Small intestine (tissue), 7 donors: ENCODE results near the gene LY6G5B. TPM values are rescaled to one million over a fixed set of nuclear protein-coding genes. Genes with fewer than 3 reads are reported as not detected.

Experiments used
- DNase-seq, 2 donors: peaks; one replicate each; pipeline versions ENCODE4 v3.0.0 to v3.0.0-alpha.2; 2013
- FAIRE-seq: peaks from 2 replicates; lab custom pipeline; 2012; peaks lifted over from hg19 to GRCh38; lab: Jason Lieb, UNC
- H3K27ac ChIP-seq, 3 donors: one replicate each; pipeline ENCODE4 v1.5.1; 2013; ENCODE audit warnings: low read length in 2 of 3, mild to moderate bottlenecking in 2 of 3, control low read depth in 1 of 3, inconsistent platforms in 1 of 3, low read depth in 1 of 3, moderate library complexity in 1 of 3
- H3K27me3 ChIP-seq, 3 donors: one replicate each; pipeline ENCODE4 v1.6.1; 2013; ENCODE audit warnings: low read length in 3 of 3, inconsistent platforms in 1 of 3; ENCODE audit not compliant: control insufficient read depth in 3 of 3, insufficient read depth in 3 of 3
- H3K36me3 ChIP-seq, 3 donors: one replicate each; pipeline ENCODE4 v1.6.1; 2013; ENCODE audit warnings: low read length in 3 of 3, inconsistent platforms in 1 of 3, low read depth in 1 of 3, mild to moderate bottlenecking in 1 of 3, moderate library complexity in 1 of 3; ENCODE audit not compliant: control insufficient read depth in 3 of 3, insufficient read depth in 2 of 3
- H3K4me1 ChIP-seq, 3 donors: one replicate each; pipeline ENCODE4 v1.6.1; 2013; ENCODE audit warnings: low read length in 2 of 3, inconsistent platforms in 1 of 3, low read depth in 1 of 3, mild to moderate bottlenecking in 1 of 3, moderate library complexity in 1 of 3; ENCODE audit not compliant: control insufficient read depth in 3 of 3, insufficient read depth in 2 of 3
- H3K4me3 ChIP-seq, 3 donors: one replicate each; pipeline ENCODE4 v1.5.1; 2013; ENCODE audit warnings: low read length in 3 of 3, control low read depth in 1 of 3, inconsistent platforms in 1 of 3, low read depth in 1 of 3, mild to moderate bottlenecking in 1 of 3, moderate library complexity in 1 of 3
- H3K9me3 ChIP-seq, 2 donors: one replicate each; pipeline ENCODE4 v1.6.1; 2013; ENCODE audit warnings: low read depth in 1 of 2, low read length in 1 of 2; ENCODE audit not compliant: control insufficient read depth in 2 of 2, insufficient read depth in 1 of 2
- WGBS, 3 donors: extraction: QIAGEN DNeasy Blood & Tissue Kit; methylation state at CpG; one replicate each; pipeline ENCODE4 v1.1.7; 2013; 5-methylcytosine and 5-hydroxymethylcytosine counted together
- polyA plus RNA-seq, 4 donors: library from polyadenylated mRNA; stranded (reverse) in 3 of 4; unstranded in 1 of 4; fragments of 200-250 nt in 3 of 4; fragments of 120-200 nt in 1 of 4; gene quantifications; one replicate each; pipeline versions ENCODE4 v1.2.1 to v1.2.3, GENCODE V29; 2013
- donor health status: healthy with polysubstance abuse.
- donor health status: control.
- donor health status: control.
- donor health status: Bipolar disorder and iron deficiency.
- donor health status: healthy.

The LY6G5B gene
- polyA plus RNA-seq, 4 donors = 3.8 to 16.5 (median 4.2) TPM

GRCh38 chr6:31645325-31645724, 24.5 kb upstream of the LY6G5B start:
- Histone ChIP-seq H3K27me3 (no peaks in the 10 kb centered on the region), H3K9me3 (no peaks in the 10 kb centered on the region), H3K4me1 (no peaks in the 10 kb centered on the region), H3K4me3 (no peak overlapping the region), H3K36me3 (peaks cover 37 to 87% (median 56%) of the 10 kb centered on the region in 3 donors), H3K27ac (no peak overlapping the region)
- 95 to 98% (median 96%) methylated on average over 9 of the region's 9 CpGs for WGBS, 3 donors
- FAIRE-seq (no peak), DNase-seq (no peak)

GRCh38 chr6:31651602-31652191, 18.1 kb upstream of the LY6G5B start:
- Histone ChIP-seq H3K27me3 (no peaks in the 10 kb centered on the region), H3K36me3 (peaks cover 10 to 43% (median 19%) of the 10 kb centered on the region in 3 donors), H3K27ac (peak overlapping the region; percentile 91 to 99 (median 97)), H3K4me3 (peak overlapping the region; percentile 69 to 90 (median 77)), H3K4me1 (peaks cover 5 to 32% (median 10%) of the 10 kb centered on the region in 3 donors), H3K9me3 (no peaks in the 10 kb centered on the region)
- DNase-seq (peak; percentile 83 to 91), FAIRE-seq (no peak)
- 1 to 3% (median 2%) methylated on average over 20 to 29 of the region's 29 CpGs for WGBS, 3 donors

- FAIRE-seq (no peak), DNase-seq (peak in 1 of 2 donors; percentile 91)
- no peaks in the 10 kb centered on the region for H3K9me3 ChIP-seq
- H3K36me3 ChIP-seq = peaks cover 10 to 43% (median 10%) of the 10 kb centered on the region in 3 donors
- no peaks in the 10 kb centered on the region for H3K27me3 ChIP-seq
- H3K27ac ChIP-seq = peak overlapping the region; percentile 91 to 99 (median 97)
- 6 to 7% (median 7%) methylated on average over 34 to 37 of the region's 37 CpGs for WGBS, 3 donors
- peaks cover 5 to 35% (median 11%) of the 10 kb centered on the region in 3 donors for H3K4me1 ChIP-seq
- peak overlapping the region; percentile 63 to 90 (median 77) for H3K4me3 ChIP-seq
These were observed 16.7 kb upstream of the LY6G5B start for GRCh38 chr6:31652925-31653724.

GRCh38 chr6:31654574-31655348, 15.0 kb upstream of the LY6G5B start:
- Histone ChIP-seq H3K36me3 (peaks cover 0 to 41% (median 2%) of the 10 kb centered on the region in 3 donors), H3K4me1 (peaks cover 8 to 48% (median 21%) of the 10 kb centered on the region in 3 donors), H3K4me3 (no peak overlapping the region), H3K27me3 (no peaks in the 10 kb centered on the region), H3K27ac (peak overlapping the region in 2 of 3 donors; percentile 9 to 37), H3K9me3 (no peaks in the 10 kb centered on the region)
- DNase-seq (no peak), FAIRE-seq (no peak)
- WGBS, 3 donors = 85 to 88% (median 85%) methylated on average over 8 of the region's 8 CpGs

GRCh38 chr6:31655349-31656237, 14.2 kb upstream of the LY6G5B start, which contains the start of gene APOM:
Gene APOM, plus strand, starts transcription at chr6:31655894. Its CDS starts 73 bp downstream, at chr6:31655967.
- FAIRE-seq = no peak
- 26 to 67% (median 47%) methylated on average over 8 of the region's 8 CpGs for WGBS, 3 donors
- H3K4me3 ChIP-seq = no peak within 1 kb of the TSS
- no peaks in the 10 kb centered on the region for H3K9me3 ChIP-seq
- peak; percentile 50 to 70 for DNase-seq
- H3K36me3 ChIP-seq = peaks cover 0 to 36% (median 2%) of the 10 kb centered on the region in 3 donors
- peaks cover 8 to 48% (median 21%) of the 10 kb centered on the region in 3 donors for H3K4me1 ChIP-seq
- peak within 1 kb of the TSS; percentile 9 to 37 (median 27) for H3K27ac ChIP-seq
- H3K27me3 ChIP-seq = no peaks in the 10 kb centered on the region

GRCh38 chr6:31657406-31658157, 12.2 kb upstream of the LY6G5B start:
- 65 to 82% (median 76%) methylated on average over 6 of the region's 6 CpGs for WGBS, 3 donors
- H3K27ac ChIP-seq = no peak overlapping the region
- H3K36me3 ChIP-seq = peaks cover 2 to 45% (median 5%) of the 10 kb centered on the region in 3 donors
- peaks cover 8 to 54% (median 19%) of the 10 kb centered on the region in 3 donors for H3K4me1 ChIP-seq
- H3K4me3 ChIP-seq = no peak overlapping the region
- DNase-seq (no peak), FAIRE-seq (no peak)
- no peaks in the 10 kb centered on the region for H3K27me3 ChIP-seq
- no peaks in the 10 kb centered on the region for H3K9me3 ChIP-seq

- FAIRE-seq = no peak
- DNase-seq = no peak
- WGBS, 3 donors = 61 to 71% (median 70%) methylated on average over 4 of the region's 4 CpGs
- Histone ChIP-seq H3K36me3 (peaks cover 2 to 49% (median 5%) of the 10 kb centered on the region in 3 donors), H3K9me3 (no peaks in the 10 kb centered on the region), H3K4me1 (peaks cover 8 to 61% (median 19%) of the 10 kb centered on the region in 3 donors), H3K27me3 (no peaks in the 10 kb centered on the region), H3K27ac (no peak overlapping the region), H3K4me3 (no peak overlapping the region)
These were observed 11.6 kb upstream of the LY6G5B start for GRCh38 chr6:31658158-31658688.
